HG03571 (cell line): ENCODE measurements around the gene UTF1.
"Not testable (repeated sequence)": the region's sequence is repeated elsewhere in the genome, so short reads cannot be mapped to it uniquely, and the experiment has no call there.

Source experiments
- ATAC-seq: cut with Tn5 transposase; IDR thresholded peaks from one replicate; pipeline ENCODE4 v1.9.1; 2021; ENCODE audit not compliant: unreplicated experiment

UTF1 gene

DNA sequence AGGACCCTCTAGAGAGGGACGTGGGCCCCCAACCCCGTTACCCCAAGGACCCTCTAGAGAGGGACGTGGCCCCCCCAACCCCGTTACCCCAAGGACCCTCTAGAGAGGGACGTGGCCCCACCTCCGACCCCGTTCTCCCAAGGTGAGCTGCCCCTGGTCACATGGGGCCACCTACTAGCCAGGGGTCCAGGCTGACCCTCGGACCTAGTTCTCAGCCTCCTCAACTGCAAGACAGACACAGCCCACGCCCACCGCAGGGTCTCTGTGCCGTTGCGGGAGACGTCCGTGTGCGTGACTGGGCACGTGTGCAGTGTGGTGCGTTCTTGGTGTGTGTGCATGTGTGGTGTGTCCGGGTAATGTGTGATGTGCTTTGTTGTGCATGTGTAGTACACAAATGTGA lies 21.6 kb upstream of the UTF1 start:
- no peak for ATAC-seq

- ATAC-seq = no peak
These were observed 20.9 kb upstream of the UTF1 start for GRCh38 chr10:133209117-133209516.

DNA sequence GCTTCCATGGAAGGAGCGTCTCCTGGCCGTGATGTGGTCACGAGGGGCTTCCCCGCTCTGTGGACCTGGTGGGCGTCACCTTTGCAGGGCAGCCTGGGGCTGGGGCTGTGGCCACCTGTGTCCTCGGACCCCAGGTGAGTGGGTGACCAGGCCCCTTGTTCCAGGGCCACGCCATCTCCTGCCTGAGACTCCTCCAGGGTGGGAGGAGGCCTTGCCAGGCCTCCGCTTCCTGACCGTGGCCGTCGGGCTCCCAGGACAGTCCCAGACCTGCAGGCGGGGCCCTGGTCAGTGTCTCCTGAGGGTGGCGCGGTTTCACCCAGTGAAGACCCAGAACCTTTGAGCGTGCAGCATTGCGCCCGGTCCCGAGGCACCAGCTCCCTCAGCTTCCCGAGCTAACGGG lies 20.4 kb upstream of the UTF1 start:
- no peak for ATAC-seq

- ATAC-seq = no peak
These were observed 19.4 kb upstream of the UTF1 start for GRCh38 chr10:133210398-133211140.

- no peak for ATAC-seq
These were observed 18.7 kb upstream of the UTF1 start for GRCh38 chr10:133211141-133211830.

DNA sequence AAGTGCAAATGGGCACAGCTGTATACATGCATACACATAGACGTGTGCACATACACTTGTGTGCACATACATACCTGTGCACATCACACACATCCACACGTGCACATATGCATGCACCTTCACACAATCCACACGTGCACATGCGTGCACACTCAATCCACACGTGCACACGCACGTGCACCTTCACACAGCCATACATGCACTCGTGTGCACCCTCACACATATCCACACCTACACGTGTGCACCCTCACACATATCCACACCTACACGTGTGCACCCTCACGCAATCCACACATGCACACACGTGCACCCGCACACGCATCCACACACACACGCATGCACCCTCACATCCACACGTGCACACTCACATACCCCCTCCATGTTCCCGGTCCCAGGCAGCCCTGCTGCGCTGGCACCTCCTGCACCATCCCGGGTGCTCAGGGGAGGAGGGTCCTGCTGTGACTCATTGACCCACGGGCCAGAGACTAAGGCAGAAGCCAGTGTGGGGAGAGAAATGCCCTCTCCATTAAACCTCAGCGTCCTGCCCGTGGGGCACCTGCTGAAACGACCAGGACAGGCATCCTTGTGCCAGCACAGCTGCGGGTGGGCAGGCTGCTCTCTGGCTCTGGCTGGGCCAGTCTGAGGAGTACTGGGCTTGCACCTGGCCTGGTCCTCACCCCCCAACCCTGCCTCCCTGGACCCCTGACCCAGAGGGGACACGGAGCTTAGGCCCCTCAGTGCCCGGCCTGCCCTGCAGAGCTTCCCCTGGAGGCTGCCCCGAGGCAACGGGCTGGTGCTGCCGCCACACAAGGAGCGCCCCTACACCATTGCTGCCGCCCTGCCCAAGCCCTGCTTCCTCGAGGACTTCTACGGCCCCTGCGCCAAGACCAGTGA lies 17.8 kb upstream of the UTF1 start:
- no peak for ATAC-seq

DNA sequence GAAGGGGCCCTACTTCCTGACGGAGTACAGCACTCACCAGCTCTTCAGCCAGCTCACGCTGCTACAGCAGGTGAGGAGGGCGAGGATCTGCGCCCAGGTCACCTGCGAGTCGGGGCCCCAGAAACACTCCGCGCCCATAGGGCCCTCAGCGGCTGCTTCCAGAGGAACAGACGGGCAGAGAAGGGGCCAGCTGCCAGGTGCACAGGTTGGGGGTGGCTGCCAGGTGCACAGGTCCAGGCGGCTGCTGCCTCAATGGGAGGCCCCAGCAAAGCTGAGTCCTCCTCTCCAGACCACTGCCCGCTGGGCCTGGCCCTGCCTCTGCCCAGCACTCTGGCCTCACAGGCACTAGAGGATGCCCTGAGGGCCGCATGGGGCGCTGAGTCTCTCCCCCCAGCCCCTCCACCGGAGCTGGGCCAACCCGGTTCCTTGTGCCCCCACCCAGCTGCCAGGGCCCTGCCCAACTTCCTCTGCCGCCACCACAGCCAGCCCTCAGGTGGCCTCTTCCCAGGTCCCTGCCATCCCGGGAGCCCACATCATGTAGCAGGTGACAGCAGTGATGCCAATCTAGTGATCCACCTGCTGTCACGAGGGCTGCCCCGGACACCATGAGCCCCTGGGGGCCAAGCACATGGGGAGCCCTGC lies 17.0 kb upstream of the UTF1 start:
- ATAC-seq = no peak

GRCh38 chr10:133213641-133214467 lies 16.2 kb upstream of the UTF1 start:
- ATAC-seq = no peak

- ATAC-seq = no peak
These were observed 15.3 kb upstream of the UTF1 start for GRCh38 chr10:133214468-133215410.

DNA sequence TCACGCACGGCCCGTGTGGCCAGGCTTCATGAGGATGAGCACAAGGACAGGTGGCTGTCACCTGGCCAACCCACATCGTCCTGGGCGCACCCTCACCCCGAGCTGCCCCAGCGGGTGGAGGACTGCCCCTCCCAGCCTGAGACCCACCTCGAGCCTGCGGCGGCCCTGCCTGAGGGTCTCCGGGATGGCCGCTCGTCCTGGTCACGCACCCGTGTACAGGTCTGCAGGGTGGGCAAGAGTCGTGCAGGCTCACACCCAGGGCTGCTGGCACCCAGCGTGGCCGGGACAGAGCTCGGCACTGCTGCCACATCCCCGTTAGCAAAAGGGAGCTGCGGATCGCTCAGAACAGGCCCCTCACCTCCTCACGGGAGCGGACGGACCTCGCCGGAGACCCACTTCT lies 14.4 kb upstream of the UTF1 start:
- no peak for ATAC-seq

DNA sequence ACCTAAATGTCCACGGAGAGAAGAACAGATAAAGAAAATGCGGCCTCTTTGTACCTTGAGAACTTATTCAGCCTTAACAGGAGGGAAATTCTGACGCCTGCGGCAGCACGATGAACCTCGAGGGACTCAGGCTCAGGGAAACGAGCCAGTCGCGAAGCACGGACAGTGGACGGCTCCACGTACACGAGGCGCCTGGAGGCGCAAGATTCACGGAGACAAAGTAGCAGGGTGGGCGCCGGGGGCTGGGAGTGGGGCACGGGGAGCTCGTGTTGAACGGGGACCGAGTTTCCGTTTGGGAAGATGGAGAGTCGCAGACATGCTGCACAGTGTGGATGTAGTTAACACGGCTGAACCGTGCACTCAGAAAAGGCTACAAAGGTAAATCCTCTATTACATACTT lies 13.2 kb upstream of the UTF1 start:
- no peak for ATAC-seq

- no peak for ATAC-seq
These were observed 12.0 kb upstream of the UTF1 start for GRCh38 chr10:133217800-133218589.

DNA sequence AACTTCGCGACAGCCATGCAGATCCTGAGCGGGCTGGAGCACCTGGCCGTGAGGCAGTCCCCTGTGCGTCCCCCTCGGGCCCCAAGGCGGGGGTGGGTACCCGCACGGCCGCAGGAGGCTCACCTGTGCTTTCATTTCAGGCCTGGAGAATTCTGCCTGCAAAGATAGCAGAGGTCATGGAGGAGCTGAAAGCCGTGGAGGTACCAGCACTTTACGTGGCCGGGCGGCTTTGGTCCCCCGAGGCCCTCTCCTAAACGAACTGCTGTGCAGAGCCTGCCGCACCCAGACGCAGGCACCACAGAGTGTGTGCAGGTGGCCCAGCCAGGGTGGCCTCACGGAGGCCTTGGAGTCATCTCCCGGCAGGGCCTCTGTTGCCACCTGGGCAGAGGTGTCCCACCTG lies 11.1 kb upstream of the UTF1 start:
- no peak for ATAC-seq

DNA sequence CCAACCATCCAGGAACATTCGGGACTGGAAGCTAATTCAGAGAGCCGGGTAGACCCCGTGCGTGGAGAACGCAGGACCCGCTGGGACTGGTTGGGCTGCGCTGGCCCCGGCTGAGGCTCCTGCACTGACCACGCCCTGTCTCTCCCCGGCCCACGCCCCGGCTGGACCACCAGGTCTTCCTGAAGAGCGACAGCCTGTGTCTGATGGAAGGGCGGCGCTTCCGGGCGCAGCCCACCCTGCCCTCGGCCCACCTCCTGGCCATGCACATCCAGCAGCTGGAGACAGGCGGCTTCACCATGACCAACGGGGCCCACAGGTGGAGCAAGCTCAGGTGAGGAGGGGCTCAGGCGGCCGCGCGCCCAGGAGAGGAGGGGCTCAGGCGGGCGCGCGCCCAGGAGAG lies 10.2 kb upstream of the UTF1 start:
- ATAC-seq = no peak

DNA sequence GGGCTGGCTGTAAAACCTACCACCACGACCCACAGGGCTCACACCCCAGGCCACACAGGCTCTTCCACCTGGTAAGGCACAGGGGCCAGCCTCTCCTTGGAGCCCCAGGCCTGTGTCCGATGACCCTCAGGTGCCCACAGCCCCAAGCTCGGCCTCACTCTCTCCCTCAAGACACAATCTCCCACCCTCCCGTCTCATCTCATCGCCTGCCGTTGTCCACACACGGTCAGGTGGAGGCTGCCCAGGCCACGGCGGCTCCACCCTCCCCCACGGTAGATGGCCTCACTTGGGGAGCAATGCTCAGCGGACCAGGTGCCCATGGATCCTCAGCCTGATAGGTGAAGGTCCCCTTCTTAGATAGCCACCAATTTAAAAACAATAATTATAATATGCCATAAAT lies 8.7 kb upstream of the UTF1 start:
- no peak for ATAC-seq

DNA sequence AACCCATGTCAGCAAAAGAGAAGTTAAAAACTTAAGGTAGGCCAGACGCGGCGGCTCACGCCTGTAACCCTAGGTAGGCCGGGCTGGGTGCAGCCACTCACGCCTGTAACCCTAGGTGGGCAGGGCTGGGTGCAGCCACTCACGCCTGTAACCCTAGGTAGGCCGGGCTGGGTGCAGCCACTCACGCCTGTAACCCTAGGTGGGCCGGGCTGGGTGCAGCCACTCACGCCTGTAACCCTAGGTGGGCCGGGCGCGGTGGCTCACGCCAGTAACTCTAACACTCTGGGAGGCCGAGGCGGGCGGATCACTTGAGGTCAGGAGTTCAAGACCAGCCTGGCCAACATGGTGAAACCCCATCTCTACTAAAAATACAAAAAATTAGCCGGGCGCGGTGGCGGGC lies 8.3 kb upstream of the UTF1 start:
- ATAC-seq = not testable (repeated sequence)

GRCh38 chr10:133224076-133224475 lies 5.9 kb upstream of the UTF1 start:
- no peak for ATAC-seq

GRCh38 chr10:133224756-133225372 lies 5.2 kb upstream of the UTF1 start:
- ATAC-seq = no peak
